Skin of body (tissue), 2 donors: ENCODE results near the gene PTRHD1. TPM values are rescaled to one million over a fixed set of nuclear protein-coding genes. Genes with fewer than 3 reads are reported as not detected.

Source experiments
- DNase-seq: peaks from one replicate; lab custom pipeline; 2025; lab: John Stamatoyannopoulos, UW
- total RNA-seq: library from RNA; depleted of rRNA; stranded (reverse); fragments of >200 nt; gene quantifications from one replicate; pipeline ENCODE4 v1.2.3, GENCODE V29; 2014

Gene PTRHD1
- total RNA-seq, 1 donor from 2014 or later, result 21.2 TPM

DNA sequence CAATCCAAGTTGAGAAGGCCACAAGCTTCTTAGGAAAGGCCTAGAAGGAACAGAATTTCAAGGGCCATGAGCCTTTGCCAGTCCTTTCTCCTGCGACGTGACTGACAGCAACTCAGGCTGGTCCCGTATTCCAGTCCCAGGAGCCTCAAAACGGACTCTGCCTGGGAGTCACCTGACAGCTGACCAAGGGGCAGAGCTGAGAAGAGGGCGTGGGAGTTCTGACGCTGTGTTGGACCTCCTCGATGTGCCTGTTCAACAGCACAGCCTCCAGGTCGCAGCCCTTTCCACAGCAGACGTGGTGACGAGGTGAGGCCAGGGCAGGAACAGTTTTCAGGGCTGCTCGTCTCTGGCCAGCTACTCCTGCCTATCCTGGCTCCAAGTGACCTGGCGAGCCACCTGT, 37.6 kb upstream of the PTRHD1 start:
- DNase-seq, result no peak

DNA sequence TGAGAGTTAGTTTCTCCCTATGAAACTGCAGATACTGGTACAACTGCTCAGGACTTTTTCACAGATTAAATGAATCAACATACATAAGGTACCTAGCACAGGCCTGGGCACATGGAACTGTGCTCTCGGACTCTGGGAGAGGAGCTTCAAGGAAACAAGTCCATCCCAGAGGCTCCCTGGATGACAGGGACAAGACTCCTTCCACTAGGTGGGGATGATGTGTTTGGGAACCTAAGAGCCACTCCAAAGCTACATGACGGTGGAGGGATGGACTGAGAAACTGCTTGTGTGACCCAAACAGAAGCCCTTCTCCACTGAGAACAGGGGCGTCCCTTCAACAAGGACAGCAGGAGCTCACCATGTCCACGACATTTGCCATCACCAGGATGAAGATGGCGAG, 37.2 kb upstream of the PTRHD1 start:
- DNase-seq, result no peak

DNA sequence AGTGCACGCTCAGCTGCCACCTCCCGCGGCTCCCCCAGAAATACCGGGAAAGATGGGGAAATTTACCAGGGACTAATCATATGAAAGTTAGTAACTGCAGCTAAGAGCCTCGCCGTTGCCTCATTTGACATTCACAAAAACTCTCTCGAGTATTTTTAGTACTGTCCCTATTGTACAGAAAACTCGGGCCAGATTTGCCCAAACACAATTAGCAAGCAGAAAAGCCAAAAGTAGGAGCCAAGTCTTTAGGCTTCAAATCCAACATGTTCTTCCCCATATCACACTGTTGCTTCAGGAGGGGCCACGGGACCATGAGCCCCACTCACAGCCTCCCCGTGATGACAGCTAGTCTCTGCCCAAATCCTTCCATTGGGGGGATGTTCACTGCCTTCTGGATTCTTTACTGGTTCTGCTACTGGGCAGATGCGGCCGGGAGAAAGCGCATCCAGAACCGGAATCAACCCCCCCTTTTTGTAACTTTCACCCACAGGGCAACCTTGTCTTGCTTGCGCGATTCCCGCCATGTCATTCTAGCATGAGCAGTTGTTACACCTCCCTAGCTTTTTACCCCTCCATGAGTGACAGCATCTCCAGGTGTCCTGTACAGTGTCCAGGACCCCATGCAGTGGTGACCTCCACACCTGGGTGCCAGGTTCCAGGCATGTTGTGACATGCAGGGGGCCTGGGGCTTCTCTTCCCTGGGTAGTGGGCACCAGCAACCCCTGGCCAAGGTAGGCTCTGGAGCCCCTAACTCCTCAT, 35.2 kb upstream of the PTRHD1 start:
- DNase-seq, result no peak

DNA sequence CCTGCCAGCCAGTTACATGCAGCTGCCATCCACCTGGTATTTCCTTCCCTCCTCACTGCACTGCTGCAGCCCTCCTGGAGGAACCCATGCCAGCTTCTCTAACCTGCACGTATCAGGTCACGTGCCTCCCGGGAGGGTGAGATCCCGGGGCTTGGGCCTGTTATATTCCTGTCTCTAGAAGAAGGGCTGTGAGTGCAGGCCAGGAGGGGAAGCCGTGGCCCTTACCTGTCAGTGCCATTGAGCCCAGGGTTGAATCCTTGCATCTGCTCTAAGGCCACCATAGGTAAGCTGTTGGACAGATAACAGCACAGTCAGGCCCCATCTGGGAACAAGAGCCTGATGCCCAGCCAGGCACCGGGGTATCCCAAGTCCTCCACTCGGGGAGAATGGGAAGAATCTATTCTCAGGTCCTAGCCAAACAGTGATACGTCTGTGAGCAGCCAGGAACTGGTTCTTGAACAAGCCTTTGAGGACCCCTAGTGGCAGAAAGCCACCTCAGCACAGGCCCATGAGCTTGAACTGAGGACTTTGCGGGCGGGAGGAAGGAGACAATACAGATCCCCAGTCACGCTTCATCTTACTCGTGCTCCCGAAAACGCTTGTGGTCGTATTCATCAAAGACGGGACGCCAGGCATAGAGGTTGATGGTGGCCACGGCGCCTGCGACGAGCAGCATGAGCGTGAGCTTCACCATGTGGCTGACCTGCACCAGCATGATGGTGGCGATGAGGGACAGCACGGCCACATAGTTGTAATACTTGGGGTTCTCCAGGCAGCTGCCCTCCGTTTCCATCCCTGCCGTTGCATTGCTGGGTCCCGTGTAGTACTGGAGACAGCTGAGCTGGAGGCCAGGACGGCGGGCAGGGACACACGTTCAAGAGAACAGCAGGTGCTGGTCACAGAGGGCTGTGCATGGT, 34.4 kb upstream of the PTRHD1 start:
- DNase-seq, result peak; percentile 90

DNA sequence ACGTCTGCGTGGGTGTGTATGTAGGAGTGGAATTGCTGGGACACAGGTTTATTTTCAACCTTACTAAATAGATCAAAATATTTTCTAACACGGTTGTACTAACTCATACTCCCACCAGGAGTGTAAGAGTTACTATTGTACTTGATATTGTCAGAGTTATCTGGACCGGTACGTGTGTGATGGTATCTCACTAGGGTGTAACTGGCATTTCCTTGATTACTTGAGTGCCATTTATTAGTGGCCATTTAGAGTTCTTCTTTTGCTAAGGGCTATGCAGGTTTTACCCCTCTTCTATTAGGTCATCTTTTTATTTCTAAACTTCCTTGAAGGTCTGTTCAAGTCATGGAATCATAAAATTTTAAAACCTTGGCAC, 33.6 kb upstream of the PTRHD1 start:
- DNase-seq, result no peak

DNA sequence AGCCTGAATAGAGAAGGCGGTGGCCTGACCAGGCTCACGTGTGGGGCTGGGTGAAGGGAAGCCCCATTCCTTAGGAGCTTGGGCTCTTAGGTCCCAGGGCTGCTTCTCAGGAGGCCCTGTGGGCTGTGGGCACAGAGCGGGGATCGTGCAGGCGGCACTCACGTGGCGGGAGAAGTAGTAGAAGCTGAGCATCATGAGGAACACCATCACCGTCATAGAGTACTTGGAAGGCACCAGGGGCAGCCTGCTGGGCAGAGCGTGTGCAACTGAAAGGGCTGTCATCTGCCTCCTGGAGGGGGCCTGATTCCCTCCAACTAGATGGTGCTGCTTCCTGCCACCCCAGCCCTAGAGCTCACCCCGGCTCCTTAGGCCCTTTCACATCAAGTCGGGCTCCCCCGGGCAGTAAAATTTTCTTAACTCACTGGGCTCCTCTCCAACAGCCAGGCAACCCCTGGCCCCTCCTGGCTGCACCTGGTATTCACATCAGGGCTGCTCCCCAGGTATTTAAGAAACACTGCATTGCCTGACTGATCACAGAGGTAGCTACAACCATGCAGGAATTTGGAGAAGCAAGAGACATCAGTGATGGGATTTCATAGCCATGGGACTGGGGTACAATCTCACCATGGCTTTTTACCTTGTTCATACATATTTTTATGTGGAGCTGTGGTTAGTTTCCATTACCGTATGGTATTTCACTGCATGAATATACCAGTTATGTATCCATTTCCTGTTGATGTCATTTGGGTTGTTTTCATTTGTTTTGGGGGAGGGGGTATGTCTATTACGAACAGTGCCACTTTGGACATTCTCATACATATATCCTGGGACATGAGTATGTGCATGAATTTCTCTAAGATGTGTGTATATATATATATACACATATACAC, 32.9 kb upstream of the PTRHD1 start:
- DNase-seq, result no peak

DNA sequence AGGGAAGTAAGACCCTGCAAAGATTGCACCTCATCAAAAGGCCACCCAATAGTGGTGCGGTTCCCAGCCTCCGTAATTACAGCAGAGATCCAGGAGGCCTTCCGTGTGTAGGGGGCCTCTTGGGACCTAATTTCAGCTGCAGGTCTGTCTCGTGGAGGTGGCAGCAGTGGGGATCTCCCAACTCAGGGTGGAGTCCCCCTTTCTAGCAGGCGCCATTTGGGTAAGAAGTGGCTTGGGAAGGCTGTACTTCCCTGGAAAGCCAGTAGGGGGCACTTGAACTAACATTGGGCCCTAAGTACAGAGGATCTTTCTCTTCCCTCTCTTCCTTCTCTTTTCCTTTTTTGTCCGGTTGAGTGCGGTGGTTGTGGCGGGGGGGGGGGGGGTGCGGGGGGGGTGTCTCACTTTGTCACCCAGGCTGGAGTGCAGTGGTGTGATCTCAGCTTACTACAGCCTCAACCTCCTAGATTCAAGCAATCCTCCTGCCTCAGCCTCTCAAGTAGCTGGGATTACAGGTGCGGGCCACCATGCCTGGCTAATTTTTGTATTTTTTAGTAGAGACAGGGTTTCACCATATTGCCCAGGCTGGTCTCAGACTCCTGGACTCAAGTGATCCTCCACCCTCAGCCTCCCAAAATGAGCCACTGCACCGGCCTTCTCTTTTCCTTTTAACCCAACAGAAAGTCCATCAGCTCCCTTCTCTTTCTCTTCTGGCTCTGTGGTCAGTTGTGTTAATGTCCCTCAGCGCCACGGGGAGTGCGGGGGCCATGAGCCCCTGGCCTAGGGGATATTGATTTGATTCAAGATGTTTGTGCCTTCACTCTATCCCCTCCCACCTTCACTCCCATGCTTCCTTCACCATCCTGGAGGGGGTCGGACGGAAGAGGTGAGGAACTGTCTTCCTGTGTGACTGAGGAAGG, 32.0 kb upstream of the PTRHD1 start:
- no peak for DNase-seq

DNA sequence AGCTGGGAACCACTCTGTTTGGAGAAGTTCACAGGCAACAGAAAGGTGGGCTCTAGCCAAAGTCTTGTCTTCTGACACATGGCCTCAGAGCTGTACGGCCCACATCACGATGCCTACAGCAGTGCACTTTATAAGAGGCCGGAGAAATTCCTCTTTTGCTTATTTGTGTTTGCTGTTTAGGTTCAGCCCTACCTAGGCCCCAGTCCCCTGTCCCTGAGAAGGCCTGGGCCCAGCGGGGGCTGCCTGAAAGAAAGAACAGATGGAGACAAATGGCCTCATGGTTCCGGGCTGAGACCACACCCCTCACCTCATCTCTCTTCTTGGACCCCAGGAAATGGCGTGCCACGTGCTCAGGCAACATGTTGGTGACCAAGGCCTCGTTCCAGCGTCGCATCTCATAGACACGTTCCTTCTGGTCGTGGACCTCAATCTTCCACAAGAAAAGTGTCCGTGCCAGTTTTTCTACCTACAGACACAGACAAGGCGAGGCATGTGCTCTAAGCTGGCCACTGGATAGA, 30.9 kb upstream of the PTRHD1 start:
- no peak for DNase-seq

DNA sequence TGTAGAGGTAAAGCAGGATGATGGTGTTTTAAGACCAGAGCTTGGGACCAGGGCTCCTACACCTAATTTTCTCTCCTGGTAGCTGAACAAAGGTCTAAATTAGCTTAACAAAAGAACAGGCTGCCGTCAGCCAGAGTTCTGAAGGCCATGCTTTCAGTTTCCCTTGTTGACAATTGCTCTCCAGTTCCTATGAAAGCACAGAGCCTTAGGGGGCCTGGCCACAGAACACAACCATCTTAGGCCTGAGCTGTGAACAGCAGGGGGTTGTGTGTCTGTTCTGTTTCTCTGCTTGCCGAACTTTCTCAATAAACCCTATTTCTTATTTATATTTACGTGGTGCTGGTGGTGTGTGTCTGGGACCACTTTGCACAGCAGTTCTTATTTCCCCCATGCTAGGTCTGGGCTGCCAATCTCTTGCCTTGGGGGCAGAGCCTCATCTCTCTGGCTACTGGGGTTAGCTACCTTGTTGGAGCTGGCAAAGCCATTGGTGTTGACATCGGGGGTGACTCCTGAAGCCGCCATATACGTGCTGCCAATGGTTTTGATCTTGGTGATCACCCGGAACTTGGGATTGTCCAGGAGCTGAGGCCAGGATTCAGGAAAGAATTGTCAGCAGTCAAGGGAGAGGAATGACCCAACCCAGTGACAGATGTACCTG, 29.0 kb upstream of the PTRHD1 start:
- DNase-seq, result no peak

DNA sequence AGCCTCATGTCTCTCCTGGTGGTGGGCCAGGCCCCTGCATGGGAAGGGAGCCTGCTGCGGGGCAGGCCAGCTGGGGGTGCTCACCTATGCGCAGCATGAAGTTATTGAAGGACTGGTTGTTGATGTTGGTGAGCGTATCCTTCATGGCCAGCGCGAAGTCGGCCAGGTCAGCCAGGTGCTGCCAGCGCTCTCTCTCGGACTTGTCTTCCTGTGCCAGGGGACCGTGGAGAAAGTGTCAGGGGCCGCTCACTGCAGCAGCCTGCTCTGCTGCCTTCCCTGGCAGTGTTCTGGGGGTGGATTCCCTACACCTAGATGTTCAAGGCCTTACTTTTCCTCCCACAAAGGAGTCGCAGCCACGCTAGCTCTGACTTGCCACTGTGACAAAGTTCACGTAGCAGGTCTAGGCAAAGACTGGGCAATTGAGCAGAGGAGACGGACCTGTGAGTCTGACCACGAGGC, 28.3 kb upstream of the PTRHD1 start:
- DNase-seq, result no peak

DNA sequence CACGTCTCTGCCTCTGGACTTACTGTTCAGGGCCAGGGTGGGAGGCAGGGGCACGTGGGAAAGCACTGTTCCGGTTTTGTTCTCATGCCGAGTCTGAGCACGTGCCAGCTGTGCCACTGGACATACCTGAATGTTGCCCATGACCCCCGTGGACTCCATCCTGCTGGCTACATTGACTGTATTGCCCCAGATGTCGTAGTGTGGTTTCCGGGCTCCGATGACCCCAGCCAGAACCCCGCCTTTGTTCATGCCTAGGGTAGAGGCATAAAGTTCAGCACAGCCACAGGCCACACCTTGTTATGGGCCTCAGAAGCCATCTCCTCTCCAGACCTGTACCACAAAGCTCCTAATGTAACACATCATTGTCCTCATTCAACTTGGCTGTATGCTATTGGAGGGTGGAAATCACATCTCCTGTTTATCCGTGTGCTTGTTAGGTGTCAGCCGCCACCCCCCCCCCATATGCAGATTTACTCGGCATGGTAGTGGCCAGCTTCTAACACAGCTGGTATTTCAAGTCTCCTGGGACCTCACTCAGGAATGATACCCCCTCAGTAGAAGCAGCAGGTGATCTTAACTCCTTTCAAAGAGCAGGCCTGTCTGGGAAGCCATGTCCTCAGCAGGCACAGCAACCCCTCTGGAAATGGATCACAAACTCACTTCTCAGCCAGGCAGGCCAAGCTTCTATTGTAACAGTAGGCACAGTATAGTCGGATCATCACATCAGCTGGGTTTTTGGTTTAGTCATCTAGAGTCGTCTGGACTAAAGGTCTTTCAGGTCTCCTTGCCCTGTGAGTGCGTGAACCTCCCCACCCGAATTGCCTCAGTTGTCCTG, 27.6 kb upstream of the PTRHD1 start:
- no peak for DNase-seq

DNA sequence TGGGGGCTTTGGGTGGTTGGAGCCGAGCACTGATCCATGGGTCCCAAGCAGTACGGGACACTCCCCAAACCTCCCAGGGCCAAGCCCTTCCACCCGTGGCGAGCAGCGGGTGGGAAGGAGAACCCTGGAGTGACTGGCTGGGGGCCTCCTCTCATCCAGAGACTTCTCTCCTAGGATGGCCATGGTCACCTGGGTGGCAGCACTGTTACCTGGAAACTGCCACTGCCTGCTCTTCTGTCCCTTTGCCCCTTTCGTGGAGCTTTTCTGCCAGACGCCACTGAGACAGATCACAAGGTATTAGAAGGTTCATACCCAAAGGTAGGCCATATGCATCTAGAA, 27.0 kb upstream of the PTRHD1 start:
- no peak for DNase-seq

DNA sequence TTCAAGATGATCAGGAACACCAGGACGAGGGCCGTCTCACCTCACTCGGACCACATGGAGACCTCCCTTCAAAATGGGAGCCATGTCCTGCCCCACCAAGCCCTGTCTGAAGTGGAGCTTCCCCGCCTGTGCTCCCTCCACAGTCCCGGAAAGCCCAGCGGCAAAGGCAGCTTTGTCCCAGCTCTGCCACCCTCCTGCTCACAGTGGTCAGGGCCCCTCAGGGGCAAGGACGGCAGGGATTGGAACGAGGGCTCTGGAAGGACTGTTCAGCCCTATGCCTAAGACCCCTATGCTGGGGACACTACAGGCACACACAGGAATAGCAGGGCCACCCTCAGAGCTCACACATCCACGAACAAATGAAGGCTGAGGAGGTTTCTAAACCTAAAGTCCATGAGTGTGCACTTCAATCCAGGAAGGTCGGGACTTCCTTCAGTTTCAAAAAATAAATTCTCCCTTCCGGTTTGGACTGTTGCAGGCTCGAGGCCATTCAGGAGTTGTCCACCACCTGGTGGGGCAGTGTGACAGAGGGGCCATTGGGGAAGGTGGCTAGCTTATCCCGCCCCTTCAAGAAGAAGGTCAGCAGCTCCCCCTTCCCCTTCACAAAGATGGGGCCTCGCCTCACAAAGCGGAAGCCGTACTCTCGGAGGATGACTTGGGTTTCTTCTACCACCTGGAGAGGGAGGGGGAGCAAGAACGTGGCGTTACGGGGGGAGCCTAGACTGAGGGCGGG, 26.4 kb upstream of the PTRHD1 start:
- no peak for DNase-seq

DNA sequence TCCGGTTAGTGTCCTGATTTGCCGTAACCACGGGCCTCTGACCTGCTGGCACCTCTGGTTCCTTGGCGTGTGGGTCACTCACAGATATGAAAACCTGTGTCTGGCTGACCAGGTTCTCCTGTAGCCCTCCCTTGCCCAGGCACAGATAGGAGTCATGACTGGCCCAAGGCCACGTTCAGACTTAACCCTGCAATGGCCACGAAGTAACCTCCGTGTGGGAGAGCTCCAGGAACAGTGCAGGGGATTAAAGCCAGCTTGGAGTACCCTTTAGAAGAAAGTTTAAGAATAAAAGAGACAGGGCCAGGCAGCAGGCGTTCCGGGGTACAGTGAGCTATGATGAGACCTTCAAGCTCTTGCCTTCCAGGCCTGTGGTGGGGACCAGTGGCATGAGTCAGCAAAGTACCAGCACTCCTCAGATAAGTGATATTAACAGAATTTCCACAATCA, 25.6 kb upstream of the PTRHD1 start:
- no peak for DNase-seq

DNA sequence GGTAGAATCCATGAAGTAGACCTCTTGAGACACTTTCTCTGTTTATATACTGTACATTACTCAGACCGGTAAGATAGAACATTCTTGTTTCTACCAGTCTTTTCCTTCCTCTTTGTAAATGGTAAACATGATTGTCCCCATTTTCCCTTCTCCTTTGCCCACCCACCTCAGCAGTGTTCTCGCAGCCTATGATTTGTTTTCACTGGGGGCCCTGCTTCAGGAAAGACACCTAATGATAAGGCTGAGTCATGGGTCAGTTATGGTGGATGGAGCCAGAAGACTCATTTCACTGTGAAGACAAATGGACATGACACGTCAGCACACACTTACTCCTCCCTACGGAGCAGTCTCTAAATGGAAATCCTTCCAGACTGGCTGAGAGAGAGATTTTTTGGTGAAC, 23.7 kb upstream of the PTRHD1 start:
- DNase-seq, result no peak

DNA sequence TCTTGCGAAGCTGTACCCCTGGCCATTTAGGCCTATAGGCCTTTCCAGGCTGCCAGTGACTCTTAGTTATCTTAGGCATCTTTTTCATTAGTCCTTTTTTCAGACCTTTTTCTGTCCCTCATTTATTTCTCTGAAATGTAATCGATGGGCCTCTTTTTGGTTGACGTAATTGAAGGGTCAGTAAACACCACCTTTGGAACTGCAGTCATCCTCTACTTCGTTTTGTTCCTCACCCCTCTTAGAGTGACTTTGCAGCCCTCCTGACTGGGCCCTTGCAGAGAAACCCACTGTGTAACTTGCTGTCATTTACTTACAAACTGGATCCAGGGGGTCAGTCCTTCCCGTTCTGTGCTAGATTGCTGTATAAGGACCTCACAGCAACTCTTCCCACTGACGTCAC, 23.2 kb upstream of the PTRHD1 start:
- DNase-seq, result no peak

DNA sequence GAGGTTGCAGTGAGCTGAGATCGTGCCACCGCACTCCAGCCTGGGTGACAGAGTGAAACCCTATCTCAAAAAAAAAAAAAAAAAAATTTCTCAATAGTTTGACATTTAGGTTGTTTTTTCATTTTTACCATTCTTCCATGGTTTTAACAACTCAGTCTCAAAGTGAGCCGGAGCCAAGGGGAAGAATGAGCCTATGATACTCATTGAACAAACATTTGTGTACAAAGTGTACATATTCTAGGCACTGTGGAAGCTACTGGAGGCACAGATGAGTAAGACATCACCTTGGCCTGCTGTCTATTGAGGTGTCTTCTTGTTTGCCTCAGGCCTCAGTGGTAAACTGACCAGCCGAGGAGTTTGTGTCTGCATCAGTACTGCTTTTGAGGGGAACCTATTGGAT, 22.0 kb upstream of the PTRHD1 start:
- DNase-seq, result no peak

DNA sequence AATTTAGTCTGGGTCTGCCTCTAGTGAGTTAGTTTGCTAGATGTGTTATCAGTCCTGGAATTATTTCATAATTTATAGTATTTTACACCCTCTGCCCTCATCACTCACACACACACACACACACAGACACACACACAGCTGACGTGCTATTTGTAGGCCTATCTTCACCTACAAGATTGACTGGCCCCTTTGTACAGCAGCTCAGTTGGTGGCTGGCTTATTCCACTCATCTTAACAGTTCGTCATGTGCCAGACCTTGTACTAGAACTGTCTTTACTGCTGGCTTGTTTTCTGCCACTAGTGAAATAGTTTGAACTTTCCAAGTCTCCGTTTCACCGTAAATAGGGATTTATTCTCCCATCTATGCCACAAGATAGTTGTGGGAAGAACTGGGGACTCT, 21.3 kb upstream of the PTRHD1 start:
- DNase-seq, result no peak
